Vagina (tissue), 2 donors: Measurements from ENCODE around the gene COPS2. TPM values are rescaled to one million over a fixed set of nuclear protein-coding genes. Genes with fewer than 3 reads are reported as not detected.

Source experiments
- DNase-seq, 2 donors: peaks; one replicate each; pipeline ENCODE4 v3.0.0-alpha.2; 2017; ENCODE audit errors: extremely low spot score in 2 of 2
- H3K27ac ChIP-seq: fragments of 200-600 bp; sonication (generic); one replicate; pipeline ENCODE4 v1.5.1; 2019
- H3K27me3 ChIP-seq: fragments of 200-600 bp; sonication (generic); one replicate; pipeline ENCODE4 v1.5.1; 2019
- H3K36me3 ChIP-seq, 2 donors: fragments of 200-600 bp; sonication (generic); one replicate each; pipeline ENCODE4 v1.5.1; 2017 to 2019
- H3K4me1 ChIP-seq: fragments of 200-600 bp; sonication (generic); one replicate; pipeline ENCODE4 v1.5.1; 2019
- H3K4me3 ChIP-seq, 2 donors: fragments of 200-600 bp; sonication (generic); 1 replicate in 1 of 2; 2 replicates in 1 of 2; pipeline ENCODE4 v1.5.1; 2016 to 2019
- H3K9me3 ChIP-seq: fragments of 200-600 bp; sonication (generic); one replicate; pipeline ENCODE4 v1.5.1; 2019
- CTCF ChIP-seq, 3 experiments: fragments of 450-650 bp in 2 of 3; fragments of 200-600 bp in 1 of 3; sonication (generic) in 1 of 3; IDR thresholded peaks; one replicate each; pipeline ENCODE4 v1.5.1; 2017 to 2019; ENCODE audit warnings: antibody characterized with exemption in 3 of 3, mild to moderate bottlenecking in 2 of 3, moderate library complexity in 2 of 3
- POLR2A ChIP-seq, 2 donors: fragments of 450-650 bp; IDR thresholded peaks; one replicate each; pipeline ENCODE4 v1.6.1; 2017; ENCODE audit warnings: antibody characterized with exemption in 2 of 2, mild to moderate bottlenecking in 2 of 2, moderate library complexity in 2 of 2
- POLR2AphosphoS5 ChIP-seq, 2 donors: sonication (generic); formaldehyde crosslinking; IDR thresholded peaks; one replicate each; pipeline ENCODE4 v1.9.0; 2017; ENCODE audit warnings: antibody characterized with exemption in 2 of 2, mild to moderate bottlenecking in 2 of 2, low read depth in 1 of 2; ENCODE audit not compliant: insufficient read depth in 1 of 2
- intact Hi-C: fragments of 100-400 bp; cut with DNase I; formaldehyde crosslinking; loops from one replicate; pipeline ENCODE4 v1.15.1; 2023
- total RNA-seq: library from RNA; depleted of rRNA; stranded (reverse); fragments of >200 nt; gene quantifications from one replicate; pipeline ENCODE4 v1.2.3, GENCODE V29; 2016

Gene COPS2
- total RNA-seq, 1 donor from 2014 or later, result 45.2 TPM

GRCh38 chr15:49094923-49095322 lies 60.5 kb downstream of the COPS2 start:
- Histone ChIP-seq H3K36me3 (no peaks in the 10 kb centered on the region), H3K27ac (no peak overlapping the region), H3K27me3 (no peaks in the 10 kb centered on the region), H3K9me3 (no peaks in the 10 kb centered on the region), H3K4me1 (no peaks in the 10 kb centered on the region), H3K4me3 (no peak overlapping the region)
- DNase-seq, result no peak
- TF ChIP-seq POLR2A (IDR thresholded peaks at IDR 0.05), result no peak
- no peak for TF ChIP-seq CTCF (IDR thresholded peaks at IDR 0.05)
- TF ChIP-seq POLR2AphosphoS5 (IDR thresholded peaks at IDR 0.05; ENCODE audit: insufficient read depth in 1 of 2, low read depth in 1 of 2), result no peak
- intact Hi-C loops, result no loop called here

GRCh38 chr15:49093252-49094105 lies 61.9 kb downstream of the COPS2 start:
- intact Hi-C loops, result no loop called here

GRCh38 chr15:49088996-49089395 lies 66.4 kb downstream of the COPS2 start:
- Histone ChIP-seq H3K4me1 (no peaks in the 10 kb centered on the region), H3K27ac (no peak overlapping the region), H3K27me3 (no peaks in the 10 kb centered on the region), H3K36me3 (no peaks in the 10 kb centered on the region), H3K9me3 (no peaks in the 10 kb centered on the region), H3K4me3 (no peak overlapping the region)
- TF ChIP-seq POLR2A (IDR thresholded peaks at IDR 0.05) (no peak), POLR2AphosphoS5 (IDR thresholded peaks at IDR 0.05; ENCODE audit: insufficient read depth in 1 of 2, low read depth in 1 of 2) (no peak), CTCF (IDR thresholded peaks at IDR 0.05) (no peak)
- DNase-seq, result no peak
- intact Hi-C loops, result no loop called here

More at GRCh38 chr15:49093252-49094105, 61.9 kb downstream of the COPS2 start:
- Histone ChIP-seq H3K27me3 (no peaks in the 10 kb centered on the region), H3K36me3 (no peaks in the 10 kb centered on the region), H3K4me3 (no peak overlapping the region), H3K9me3 (no peaks in the 10 kb centered on the region), H3K27ac (no peak overlapping the region), H3K4me1 (no peaks in the 10 kb centered on the region)
- no peak for DNase-seq
- TF ChIP-seq CTCF (IDR thresholded peaks at IDR 0.05) (no peak), POLR2A (IDR thresholded peaks at IDR 0.05) (no peak), POLR2AphosphoS5 (IDR thresholded peaks at IDR 0.05; ENCODE audit: insufficient read depth in 1 of 2, low read depth in 1 of 2) (no peak)

- no peaks in the 10 kb centered on the region for H3K9me3 ChIP-seq
- H3K4me3 ChIP-seq, result no peak overlapping the region
- H3K36me3 ChIP-seq, result no peaks in the 10 kb centered on the region
- H3K27ac ChIP-seq, result no peak overlapping the region
- intact Hi-C loops, result no loop called here
- DNase-seq, result no peak
- no peak for TF ChIP-seq CTCF (IDR thresholded peaks at IDR 0.05)
- no peaks in the 10 kb centered on the region for H3K27me3 ChIP-seq
- H3K4me1 ChIP-seq, result peaks cover 6% of the 10 kb centered on the region
Observed at GRCh38 chr15:49085696-49086459, 69.5 kb downstream of the COPS2 start.

- H3K4me3 ChIP-seq, result no peak overlapping the region
- no peaks in the 10 kb centered on the region for H3K9me3 ChIP-seq
- peaks cover 6% of the 10 kb centered on the region for H3K4me1 ChIP-seq
- H3K36me3 ChIP-seq, result no peaks in the 10 kb centered on the region
- no peak for TF ChIP-seq CTCF (IDR thresholded peaks at IDR 0.05)
- TF ChIP-seq POLR2A (IDR thresholded peaks at IDR 0.05), result no peak
- TF ChIP-seq POLR2AphosphoS5 (IDR thresholded peaks at IDR 0.05; ENCODE audit: insufficient read depth in 1 of 2, low read depth in 1 of 2), result no peak
- no peak overlapping the region for H3K27ac ChIP-seq
- intact Hi-C loops, result no loop called here
- DNase-seq, result no peak
- no peaks in the 10 kb centered on the region for H3K27me3 ChIP-seq
Observed at GRCh38 chr15:49084285-49084570, 71.2 kb downstream of the COPS2 start.
